H1 (cell line): ENCODE results near the gene SPAG4. TPM values are rescaled to one million over a fixed set of nuclear protein-coding genes. Genes with fewer than 3 reads are reported as not detected.

Experiments used
- CTCF ChIA-PET: fragments of 300-600 bp; sonication (Branson Sonifier 250); formaldehyde crosslinking; loops from one replicate; lab custom pipeline; 2021; ENCODE audit not compliant: partially characterized antibody; lab: Charles Lee
- POLR2A ChIA-PET: fragments of 300-600 bp; sonication (Branson Sonifier 250); formaldehyde crosslinking; loops from one replicate; lab custom pipeline; 2021; ENCODE audit warnings: inconsistent platforms; ENCODE audit not compliant: partially characterized antibody; lab: Charles Lee
- DNase-seq, 2 experiments: peaks; one replicate each; pipeline versions ENCODE4 v3.0.0 to v3.0.0-alpha.2; 2010 to 2022; ENCODE audit warnings: low spot score in 2 of 2, low read depth in 1 of 2, mixed read lengths in 1 of 2
- FAIRE-seq: peaks from 2 replicates; lab custom pipeline; 2011; peaks lifted over from hg19 to GRCh38; lab: Jason Lieb, UNC
- H2AFZ ChIP-seq: 2 replicates; pipeline ENCODE4 v1.8.1; 2012; ENCODE audit warnings: low read length, inconsistent platforms
- H2AK5ac ChIP-seq: 2 replicates; pipeline ENCODE4 v1.6.1; 2013; ENCODE audit warnings: low read depth, low read length
- H2BK120ac ChIP-seq: replicated peaks from 2 replicates; pipeline ENCODE3; 2013; ENCODE audit warnings: low read depth, low read length, inconsistent platforms
- H2BK12ac ChIP-seq: 2 replicates; pipeline ENCODE4 v1.6.1; 2013; ENCODE audit warnings: low read depth, low read length
- H2BK15ac ChIP-seq: 2 replicates; pipeline ENCODE4 v1.6.1; 2013; ENCODE audit warnings: low read length
- H2BK20ac ChIP-seq: 2 replicates; pipeline ENCODE4 v1.6.1; 2013; ENCODE audit warnings: low read length
- H2BK5ac ChIP-seq: 2 replicates; pipeline ENCODE4 v1.6.1; 2013; ENCODE audit warnings: low read depth, low read length
- H3K14ac ChIP-seq: 2 replicates; pipeline ENCODE4 v1.6.1; 2013; ENCODE audit warnings: inconsistent platforms; ENCODE audit not compliant: insufficient read length
- H3K18ac ChIP-seq: 2 replicates; pipeline ENCODE4 v1.6.1; 2013; ENCODE audit warnings: low read length; ENCODE audit errors: extremely low read depth
- H3K23ac ChIP-seq: 2 replicates; pipeline ENCODE4 v1.6.1; 2013; ENCODE audit warnings: inconsistent platforms; ENCODE audit not compliant: insufficient read length
- H3K23me2 ChIP-seq: 2 replicates; pipeline ENCODE4 v1.6.1; 2013; ENCODE audit warnings: low read depth, low read length
- H3K27ac ChIP-seq: 2 replicates; pipeline ENCODE4 v1.6.1; 2011; ENCODE audit warnings: low read depth, low read length, inconsistent platforms
- H3K27me3 ChIP-seq, 4 experiments: replicated peaks in 1 of 4; 1 replicate in 1 of 4; 2 replicates in 3 of 4; pipeline versions ENCODE4 v1.6.1 to v1.8.1; 2011 to 2013; ENCODE audit warnings: low read length in 3 of 4, mild to moderate bottlenecking in 3 of 4, inconsistent platforms in 2 of 4, mixed read lengths in 2 of 4, moderate library complexity in 1 of 4; ENCODE audit not compliant: control insufficient read depth in 3 of 4, insufficient read depth in 3 of 4; ENCODE audit errors: extremely low read depth in 1 of 4
- H3K36me3 ChIP-seq, 4 experiments: 2 replicates each; pipeline versions ENCODE4 v1.6.1 to v1.8.1; 2011 to 2013; ENCODE audit warnings: mild to moderate bottlenecking in 4 of 4, low read length in 3 of 4, moderate library complexity in 2 of 4, control low read depth in 1 of 4, inconsistent platforms in 1 of 4; ENCODE audit not compliant: insufficient read depth in 4 of 4, control insufficient read depth in 2 of 4
- H3K4ac ChIP-seq: replicated peaks from 2 replicates; pipeline ENCODE3; 2013; ENCODE audit warnings: low read length, low read depth, mixed read lengths, inconsistent platforms; ENCODE audit not compliant: insufficient read length
- H3K4me1 ChIP-seq, 4 experiments: replicated peaks in 1 of 4; 1 replicate in 1 of 4; 2 replicates in 3 of 4; pipeline versions ENCODE4 v1.6.1 to v1.8.1; 2011 to 2013; ENCODE audit warnings: low read length in 3 of 4, inconsistent platforms in 2 of 4, mixed read lengths in 1 of 4; ENCODE audit not compliant: insufficient read depth in 4 of 4, control insufficient read depth in 3 of 4
- H3K4me2 ChIP-seq, 2 experiments: 2 replicates each; pipeline versions ENCODE4 v1.6.1 to v1.8.1; 2011 to 2013; ENCODE audit warnings: low read depth in 2 of 2, low read length in 2 of 2, control low read depth in 1 of 2, inconsistent platforms in 1 of 2, mild to moderate bottlenecking in 1 of 2; ENCODE audit not compliant: insufficient read depth in 1 of 2
- H3K4me3 ChIP-seq, 4 experiments: fragments of 200-600, 300-600 bp in 1 of 4; sonication (generic), shearing (Covaris generic), sonication (Bioruptor Twin) in 1 of 4; 2 replicates each; pipeline versions ENCODE4 v1.5.1 to v1.8.1; 2011 to 2016; ENCODE audit warnings: low read length in 4 of 4, low read depth in 3 of 4, control low read depth in 2 of 4, inconsistent platforms in 2 of 4, mild to moderate bottlenecking in 2 of 4, mixed read lengths in 1 of 4, moderate library complexity in 1 of 4; ENCODE audit not compliant: insufficient read depth in 2 of 4; ENCODE audit errors: extremely low read depth in 1 of 4
- H3K56ac ChIP-seq: replicated peaks from 2 replicates; pipeline ENCODE3; 2013; ENCODE audit warnings: low read depth, mild to moderate bottlenecking, mixed read lengths, low read length, inconsistent platforms; ENCODE audit not compliant: insufficient read length
- H3K79me1 ChIP-seq: 2 replicates; pipeline ENCODE4 v1.6.1; 2013; ENCODE audit warnings: low read depth, low read length, control low read depth
- H3K79me2 ChIP-seq, 2 experiments: 2 replicates each; pipeline versions ENCODE4 v1.6.1 to v1.8.1; 2012 to 2013; ENCODE audit warnings: low read length in 2 of 2, mild to moderate bottlenecking in 2 of 2, inconsistent platforms in 1 of 2; ENCODE audit not compliant: insufficient read depth in 2 of 2, control insufficient read depth in 1 of 2
- H3K9ac ChIP-seq, 4 experiments: replicated peaks in 1 of 4; 1 replicate in 1 of 4; 2 replicates in 3 of 4; pipeline versions ENCODE4 v1.6.1 to v1.8.1; 2011 to 2013; ENCODE audit warnings: low read depth in 3 of 4, low read length in 3 of 4, control low read depth in 2 of 4, mild to moderate bottlenecking in 2 of 4, moderate library complexity in 2 of 4, inconsistent platforms in 1 of 4; ENCODE audit errors: extremely low read depth in 1 of 4
- H3K9me3 ChIP-seq, 2 experiments: 2 replicates each; pipeline versions ENCODE4 v1.6.1 to v1.8.1; 2012 to 2013; ENCODE audit warnings: mild to moderate bottlenecking in 2 of 2, moderate library complexity in 2 of 2, control low read depth in 1 of 2, inconsistent platforms in 1 of 2, low read depth in 1 of 2, low read length in 1 of 2, mixed read lengths in 1 of 2; ENCODE audit not compliant: insufficient read depth in 2 of 2
- H4K20me1 ChIP-seq, 2 experiments: replicated peaks in 1 of 2; 2 replicates each; pipeline versions ENCODE3 to v1.8.1; 2011 to 2013; ENCODE audit warnings: inconsistent platforms in 2 of 2, low read length in 2 of 2, mild to moderate bottlenecking in 1 of 2; ENCODE audit not compliant: insufficient read depth in 2 of 2, control insufficient read depth in 1 of 2
- H4K5ac ChIP-seq: 2 replicates; pipeline ENCODE4 v1.6.1; 2013; ENCODE audit warnings: low read length, low read depth, mixed read lengths, inconsistent platforms; ENCODE audit not compliant: insufficient read length
- H4K8ac ChIP-seq: 2 replicates; pipeline ENCODE4 v1.8.0; 2013; ENCODE audit warnings: mild to moderate bottlenecking, moderate library complexity, low read length, inconsistent platforms; ENCODE audit not compliant: insufficient read depth; ENCODE audit errors: extremely low read depth
- H4K91ac ChIP-seq: replicated peaks from 2 replicates; pipeline ENCODE3; 2013; ENCODE audit warnings: low read length, mixed read lengths, inconsistent platforms; ENCODE audit not compliant: insufficient read length
- CHD1 ChIP-seq: IDR thresholded peaks from 2 replicates; pipeline ENCODE4 v1.6.1; 2012; ENCODE audit warnings: low read depth, low read length, improper control_type of control experiment
- CREB1 ChIP-seq: IDR thresholded peaks from 2 replicates; pipeline ENCODE4 v1.6.1; 2012; ENCODE audit warnings: inconsistent platforms
- CTCF ChIP-seq, 3 experiments: IDR thresholded peaks; 1 replicate in 2 of 3; 2 replicates in 1 of 3; pipeline versions ENCODE4 v1.5.1 to v1.6.1; 2011; ENCODE audit warnings: low read length in 3 of 3, mild to moderate bottlenecking in 3 of 3, inconsistent platforms in 2 of 3, low read depth in 1 of 3, moderate library complexity in 1 of 3; ENCODE audit not compliant: insufficient read depth in 1 of 3; ENCODE audit errors: control extremely low read depth in 1 of 3
- EP300 ChIP-seq, 2 experiments: IDR thresholded peaks; 1 replicate in 1 of 2; 2 replicates in 1 of 2; pipeline ENCODE4 v1.6.1; 2011 to 2012; ENCODE audit warnings: low read depth in 2 of 2, low read length in 2 of 2, mild to moderate bottlenecking in 2 of 2, borderline replicate concordance in 1 of 2, inconsistent platforms in 1 of 2, moderate library complexity in 1 of 2
- POLR2AphosphoS5 ChIP-seq: IDR thresholded peaks from 2 replicates; pipeline ENCODE4 v1.6.1; 2011; ENCODE audit warnings: low read depth, low read length
- TCF12 ChIP-seq: IDR thresholded peaks from 2 replicates; pipeline ENCODE4 v1.6.1; 2011; ENCODE audit warnings: low read depth, mild to moderate bottlenecking, low read length
- WGBS, 2 experiments: shearing (Covaris generic) in 1 of 2; methylation state at CpG; one replicate each; pipeline versions ENCODE4 v1.1.6 to v1.1.7; 2013 to 2015; ENCODE audit warnings: low lambda C conversion rate in 2 of 2, mixed read lengths in 2 of 2, inconsistent platforms in 1 of 2, low coverage in 1 of 2, missing lambda C conversion rate in 1 of 2; ENCODE audit not compliant: insufficient replicate concordance in 2 of 2, insufficient coverage in 1 of 2, insufficient read length in 1 of 2; ENCODE audit errors: extremely low coverage in 1 of 2, missing lambda C conversion rate in 1 of 2; 5-methylcytosine and 5-hydroxymethylcytosine counted together
- polyA plus RNA-seq, 7 experiments: library from polyadenylated mRNA; depleted of rRNA in 3 of 7; stranded (reverse) in 5 of 7; unstranded in 2 of 7; fragments of >200 nt in 5 of 7; fragments of 200-250 nt in 2 of 7; gene quantifications; 1 replicate in 5 of 7; 2 replicates in 1 of 7; 4 replicates in 1 of 7; pipeline versions ENCODE4 v1.2.1 to v1.2.3, GENCODE V29; 2011 to 2013; ENCODE audit warnings: missing spikeins in 2 of 7, mixed read lengths in 2 of 7
- total RNA-seq: library from RNA; stranded (reverse); fragmentation: NEBNext Ultra II Directional; extraction: Animal tissue kit (Norgen Biotek cat#: 25700); gene quantifications from 2 replicates; pipeline ENCODE4 v1.2.1, GENCODE V29; 2021

SPAG4 gene
- total and polyA plus RNA-seq, 2 of the 8 experiments (the other 6 are each of a cell fraction or from before 2014, with no cell fraction given) = 2.4 to 6.0 TPM

- Histone ChIP-seq H4K91ac (no peak overlapping the region), H3K18ac (no peak overlapping the region), H2BK20ac (no peak overlapping the region), H3K4me3 (no peak overlapping the region), H3K56ac (no peak overlapping the region), H2BK15ac (no peak overlapping the region), H3K27me3 (no peaks in the 10 kb centered on the region), H3K79me2 (peaks cover 7 to 93% of the 10 kb centered on the region in 2 experiments; a peak in 3 of 4 replicates), H3K9me3 (no peaks in the 10 kb centered on the region), H3K9ac (no peak overlapping the region), H2BK5ac (no peak overlapping the region), H3K4me1 (peaks cover 0 to 9% (median 2%) of the 10 kb centered on the region in 4 experiments; a peak in 4 of 7 replicates), H4K8ac (no peak overlapping the region), H3K4me2 (no peak overlapping the region), H3K36me3 (no peaks in the 10 kb centered on the region; a peak in 1 of 8 replicates), H4K5ac (no peak overlapping the region), H3K23me2 (0 out of 2 replicates have a peak, but pooled peaks cover 2% of the 10 kb centered on the region)
- no peak for FAIRE-seq
- no peak for DNase-seq
- WGBS, 2 experiments = 89% methylated on average over 7 of the region's 7 CpGs; no CpG with 5 or more reads in 1 of the 2 experiments
- CTCF ChIA-PET = interaction anchor here (1.7 kb wide), 1 partner anchor 24 kb away, joined by 5 read pairs; no protein-coding TSS in a partner anchor
- TF ChIP-seq POLR2AphosphoS5 (no peak), EP300 (IDR thresholded peaks at IDR 0.05; ENCODE audit: borderline replicate concordance in 1 of 2, low read depth in 2 of 2, low read length in 2 of 2) (no peak), CTCF (IDR thresholded peaks at IDR 0.05; ENCODE audit: control extremely low read depth in 1 of 3, insufficient read depth in 1 of 3, low read depth in 1 of 3, low read length in 3 of 3) (no peak), TCF12 (no peak), CHD1 (no peak), CREB1 (no peak)
- TF ChIP-seq, all 59 proteins: peak for 0
- POLR2A ChIA-PET = interaction anchor here (0.7 to 8.0 kb wide), 11 partner anchors 9 to 99 kb away, joined by 3 to 49 read pairs (median 6); partner anchors contain the start of genes CPNE1, RBM12 and RBM39
- Histone ChIP-seq H3K14ac (no peak overlapping the region), H3K27ac (no peak overlapping the region), H2AFZ (no peak overlapping the region), H3K23ac (no peak overlapping the region), H4K20me1 (peaks cover 15 to 43% of the 10 kb centered on the region in 2 experiments), H3K4ac (no peak overlapping the region), H2BK120ac (no peak overlapping the region), H2AK5ac (no peak overlapping the region), H3K79me1 (peaks cover 26% of the 10 kb centered on the region), H2BK12ac (no peak overlapping the region)
Observed at GRCh38 chr20:35643045-35643444, 27.4 kb downstream of the SPAG4 start.
